K562 (cell line): ENCODE results near the gene ABCD3. TPM values are rescaled to one million over a fixed set of nuclear protein-coding genes. Genes with fewer than 3 reads are reported as not detected.

Source experiments
- ATAC-seq: fragments of 200-7000 bp; cut with Tn5 transposase; 3 replicates; pipeline ENCODE4 v1.9.1; 2020; ENCODE audit warnings: moderate library complexity
- BruUV-seq: library from RNA; stranded (reverse); fragments of 400-500 nt; replicated peaks from 2 replicates; lab custom pipeline; 2021; lab: Mats Ljungman, UMichigan
- CTCF ChIA-PET: fragments of 300-600 bp; formaldehyde crosslinking; extraction: SDS; loops from one replicate; lab custom pipeline; 2021; ENCODE audit warnings: low intra/inter-chr PET ratio; lab: Yijun Ruan, JAX
- POLR2A ChIA-PET: fragments of 300-600, 350-650 bp; sonication (Branson Sonifier 250); formaldehyde crosslinking; extraction: SDS; loops from one replicate; lab custom pipeline; 2021; ENCODE audit warnings: antibody characterized with exemption, inconsistent platforms; lab: Yijun Ruan, JAX
- DNase-seq, 4 experiments: peaks; one replicate each; pipeline versions ENCODE4 v3.0.0 to v3.0.0-alpha.2; 2011 to 2018; ENCODE audit warnings: low spot score in 3 of 4, mixed read lengths in 3 of 4; ENCODE audit errors: extremely low read depth in 1 of 4
- FAIRE-seq: peaks from 2 replicates; lab custom pipeline; 2011; peaks lifted over from hg19 to GRCh38; lab: Jason Lieb, UNC
- H2AFZ ChIP-seq: 2 replicates; pipeline ENCODE4 v1.6.0; 2011; ENCODE audit warnings: low read depth, low read length, control low read depth, inconsistent platforms
- H3K27ac ChIP-seq: fragments of 200-600 bp; 3 replicates; pipeline ENCODE4 v1.8.0; 2011; ENCODE audit warnings: low read depth, mild to moderate bottlenecking, control low read depth, inconsistent platforms, low read length, moderate library complexity, mixed read lengths; ENCODE audit errors: extremely low read depth
- H3K27me3 ChIP-seq, 2 experiments: fragments of 300-600 bp in 1 of 2; 2 replicates in 1 of 2; 3 replicates in 1 of 2; pipeline versions ENCODE4 v1.6.0 to v1.8.0; 2011; ENCODE audit warnings: inconsistent platforms in 2 of 2, low read length in 2 of 2, mild to moderate bottlenecking in 1 of 2, mixed read lengths in 1 of 2, moderate library complexity in 1 of 2; ENCODE audit not compliant: control insufficient read depth in 2 of 2, insufficient read depth in 2 of 2
- H3K36me3 ChIP-seq: fragments of 300-600 bp; 3 replicates; pipeline ENCODE4 v1.8.0; 2011; ENCODE audit warnings: mild to moderate bottlenecking, low read length, inconsistent platforms; ENCODE audit not compliant: control insufficient read depth, insufficient read depth
- H3K4me1 ChIP-seq, 2 experiments: fragments of 200-600 bp in 1 of 2; replicated peaks in 1 of 2; 2 replicates in 1 of 2; 3 replicates in 1 of 2; pipeline versions ENCODE4 v1.5.1 to v1.8.0; 2011; ENCODE audit warnings: inconsistent platforms in 2 of 2, low read length in 2 of 2, mild to moderate bottlenecking in 1 of 2, mixed read lengths in 1 of 2, moderate library complexity in 1 of 2; ENCODE audit not compliant: control insufficient read depth in 2 of 2, insufficient read depth in 2 of 2
- H3K4me2 ChIP-seq: 2 replicates; pipeline ENCODE4 v1.6.1; 2011; ENCODE audit warnings: low read length, control low read depth, inconsistent platforms, mixed read lengths; ENCODE audit not compliant: insufficient read depth
- H3K4me3 ChIP-seq: fragments of 200-600 bp; sonication (generic), shearing (Covaris generic); 2 replicates; pipeline ENCODE4 v1.5.1; 2016; ENCODE audit warnings: control low read depth, inconsistent platforms
- H3K79me2 ChIP-seq: fragments of 200-600 bp; 3 replicates; pipeline ENCODE4 v1.8.0; 2011; ENCODE audit warnings: low read length, inconsistent platforms; ENCODE audit not compliant: control insufficient read depth, insufficient read depth
- H3K9ac ChIP-seq, 2 experiments: 2 replicates each; pipeline versions ENCODE4 v1.6.0 to v1.6.1; 2011; ENCODE audit warnings: low read depth in 2 of 2, low read length in 2 of 2, control low read depth in 1 of 2, inconsistent platforms in 1 of 2, mild to moderate bottlenecking in 1 of 2, mixed read lengths in 1 of 2; ENCODE audit not compliant: insufficient read depth in 1 of 2
- H3K9me1 ChIP-seq: one replicate; pipeline ENCODE4 v1.6.0; 2011; ENCODE audit warnings: inconsistent platforms, mild to moderate bottlenecking, low read length, moderate library complexity; ENCODE audit not compliant: control insufficient read depth, insufficient read depth
- H3K9me3 ChIP-seq: replicated peaks from 2 replicates; pipeline ENCODE4 v1.5.1; 2011; ENCODE audit warnings: low read depth, low read length, inconsistent platforms; ENCODE audit not compliant: control insufficient read depth, insufficient read depth
- H4K20me1 ChIP-seq: replicated peaks from 2 replicates; pipeline ENCODE4 v1.6.1; 2011; ENCODE audit warnings: low read length, inconsistent platforms, mixed read lengths; ENCODE audit not compliant: control insufficient read depth, insufficient read depth
- CBX5 ChIP-seq: IDR thresholded peaks from 2 replicates; pipeline ENCODE4 v1.6.1; 2014; ENCODE audit warnings: low read depth, borderline replicate concordance
- EZH2 ChIP-seq: IDR thresholded peaks from 2 replicates; pipeline ENCODE4 v1.6.1; 2012; ENCODE audit warnings: low read depth, mild to moderate bottlenecking, inconsistent platforms, low read length, borderline replicate concordance
- FIP1L1 ChIP-seq: fragments of 200-400 bp; formaldehyde crosslinking; IDR thresholded peaks from 2 replicates; pipeline ENCODE4 v1.6.1; 2018; ENCODE audit warnings: mild to moderate bottlenecking, low read depth, low read length; ENCODE audit not compliant: poor library complexity, severe bottlenecking
- PHB ChIP-seq: fragments of 250-450 bp; sonication (Bioruptor Pico); IDR thresholded peaks from 2 replicates; pipeline ENCODE4 v1.5.0; 2021
- TGIF2 ChIP-seq: sonication (generic); formaldehyde crosslinking; IDR thresholded peaks from 2 replicates; pipeline ENCODE4 v1.8.1; 2022; ENCODE audit warnings: mild to moderate bottlenecking, missing genetic modification reagents, moderate library complexity
- ZNF184 ChIP-seq: sonication (generic); formaldehyde crosslinking; IDR thresholded peaks from 2 replicates; pipeline ENCODE4 v1.5.0; 2020; ENCODE audit warnings: missing genetic modification reagents
- ZNF23 ChIP-seq: fragments of 250-450 bp; sonication (Bioruptor Pico); IDR thresholded peaks from 2 replicates; pipeline ENCODE4 v1.4.0; 2020; ENCODE audit warnings: mild to moderate bottlenecking
- ZNF584 ChIP-seq: fragments of 200-800 bp; sonication (Bioruptor generic); IDR thresholded peaks from 2 replicates; pipeline ENCODE4 v1.6.1; 2016; ENCODE audit warnings: low read depth, mild to moderate bottlenecking, missing genetic modification characterization, missing compliant biosample characterization
- WGBS: fragments of 100-300 bp; shearing (Covaris generic); methylation state at CpG from one replicate; pipeline ENCODE4 v1.1.6; 2016; ENCODE audit warnings: low coverage, mixed read lengths; ENCODE audit not compliant: insufficient coverage; ENCODE audit errors: missing lambda C conversion rate; 5-methylcytosine and 5-hydroxymethylcytosine counted together
- in situ Hi-C: fragments of 300-500 bp; cut with MboI; formaldehyde crosslinking; loops from 4 replicates; pipeline ENCODE4 v1.15.0; 2018; ENCODE audit warnings: inconsistent platforms, mixed read lengths
- intact Hi-C: fragments of 100-400 bp; cut with micrococcal nuclease; formaldehyde crosslinking; loops from 2 replicates; pipeline ENCODE4 v1.14.2; 2022
- polyA plus RNA-seq, 8 experiments: library from polyadenylated mRNA; depleted of rRNA in 4 of 8; stranded (reverse) in 5 of 8; unstranded in 3 of 8; fragments of >200 nt; fragmentation: Nextera tagmentation in 2 of 8; fragmentation: Illumina TruSeq in 1 of 8; extraction: Ambion mirVana in 2 of 8; extraction: Trizol in 1 of 8; gene quantifications; 2 replicates each; pipeline versions ENCODE4 v1.2.1 to v1.2.3, GENCODE V29; 2011 to 2014; ENCODE audit warnings: inconsistent platforms in 1 of 8, missing spikeins in 1 of 8
- total RNA-seq, 7 experiments: library from RNA; depleted of rRNA in 6 of 7; stranded (reverse); fragments of >200 nt in 6 of 7; fragmentation: Illumina TruSeq in 2 of 7; extraction: Trizol in 2 of 7; gene quantifications; 2 replicates each; pipeline versions ENCODE4 v1.2.1 to v1.2.3, GENCODE V29; 2011 to 2021; ENCODE audit warnings: low replicate concordance in 1 of 7
- TF ChIP-seq, protein P1 (sequence below), 3 experiments: fragments of 200-800 bp in 1 of 3; fragments of 250-450 bp in 1 of 3; fragments of 450-650 bp in 1 of 3; sonication (Bioruptor Pico) in 1 of 3; sonication (Bioruptor generic) in 1 of 3; formaldehyde crosslinking in 1 of 3; IDR thresholded peaks; 2 replicates each; pipeline versions ENCODE4 v1.6.1 to v1.8.0; 2016 to 2022; ENCODE audit warnings: mild to moderate bottlenecking in 2 of 3, missing genetic modification characterization in 2 of 3, missing compliant biosample characterization in 1 of 3, moderate library complexity in 1 of 3
- TF ChIP-seq, protein P2 (sequence below): sonication (generic); formaldehyde crosslinking; IDR thresholded peaks from 2 replicates; pipeline ENCODE4 v1.8.0; 2023; ENCODE audit warnings: mild to moderate bottlenecking, missing genetic modification reagents
- TF ChIP-seq, protein P3 (sequence below): sonication (generic); formaldehyde crosslinking; IDR thresholded peaks from 2 replicates; pipeline ENCODE4 v1.8.1; 2023; ENCODE audit warnings: mild to moderate bottlenecking, missing genetic modification reagents
- TF ChIP-seq, protein P4 (sequence below), 2 experiments: fragments of 250-450 bp in 1 of 2; fragments of 450-650 bp in 1 of 2; sonication (Bioruptor Pico) in 1 of 2; IDR thresholded peaks; 2 replicates each; pipeline versions ENCODE4 v1.6.1 to v1.8.0; 2016 to 2021; ENCODE audit warnings: mild to moderate bottlenecking in 2 of 2, moderate library complexity in 2 of 2, missing compliant biosample characterization in 1 of 2, missing genetic modification characterization in 1 of 2

Gene ABCD3
- total and polyA plus RNA-seq, 9 of the 15 experiments (the other 6 are each of a cell fraction or from before 2014, with no cell fraction given) = 11.0 to 30.7 (median 15.5) TPM

DNA sequence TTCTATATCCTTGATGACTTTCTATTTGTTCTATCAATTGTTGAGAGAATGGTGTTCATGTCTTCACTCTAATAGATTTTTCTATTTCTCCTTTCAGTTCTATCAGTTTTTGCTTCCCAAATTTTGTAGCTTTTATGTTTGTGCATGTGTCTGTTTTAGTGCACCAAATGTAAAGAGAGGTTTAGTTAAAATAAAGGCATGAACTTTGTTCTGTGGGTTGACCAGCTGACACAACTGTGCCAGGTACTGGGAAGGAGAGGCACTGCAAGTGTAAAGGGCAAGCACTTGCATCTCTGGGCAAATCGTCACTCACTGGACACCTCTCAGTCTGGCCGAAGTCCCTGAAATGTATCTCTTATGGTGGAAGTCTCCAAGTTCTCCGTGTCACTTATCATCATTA is 38.6 kb upstream of the ABCD3 start:
- no peak for ATAC-seq
- no peak for FAIRE-seq
- Histone ChIP-seq H3K4me3 (no peak overlapping the region), H3K36me3 (no peaks in the 10 kb centered on the region), H3K9me1 (no peaks in the 10 kb centered on the region), H4K20me1 (no peaks in the 10 kb centered on the region), H3K4me2 (no peak overlapping the region), H3K79me2 (no peaks in the 10 kb centered on the region), H3K27me3 (no peaks in the 10 kb centered on the region), H3K9ac (no peak overlapping the region), H3K4me1 (no peaks in the 10 kb centered on the region; a peak in 1 of 5 replicates), H2AFZ (no peak overlapping the region), H3K9me3 (no peaks in the 10 kb centered on the region), H3K27ac (no peak overlapping the region)
- 2% methylated on average over 3 of the region's 3 CpGs for WGBS
- no peak for DNase-seq
- intact Hi-C loops (no loop called here), in situ Hi-C loops (no loop called here)
- BruUV-seq = no TSS peak
- TF ChIP-seq, protein P1, sequence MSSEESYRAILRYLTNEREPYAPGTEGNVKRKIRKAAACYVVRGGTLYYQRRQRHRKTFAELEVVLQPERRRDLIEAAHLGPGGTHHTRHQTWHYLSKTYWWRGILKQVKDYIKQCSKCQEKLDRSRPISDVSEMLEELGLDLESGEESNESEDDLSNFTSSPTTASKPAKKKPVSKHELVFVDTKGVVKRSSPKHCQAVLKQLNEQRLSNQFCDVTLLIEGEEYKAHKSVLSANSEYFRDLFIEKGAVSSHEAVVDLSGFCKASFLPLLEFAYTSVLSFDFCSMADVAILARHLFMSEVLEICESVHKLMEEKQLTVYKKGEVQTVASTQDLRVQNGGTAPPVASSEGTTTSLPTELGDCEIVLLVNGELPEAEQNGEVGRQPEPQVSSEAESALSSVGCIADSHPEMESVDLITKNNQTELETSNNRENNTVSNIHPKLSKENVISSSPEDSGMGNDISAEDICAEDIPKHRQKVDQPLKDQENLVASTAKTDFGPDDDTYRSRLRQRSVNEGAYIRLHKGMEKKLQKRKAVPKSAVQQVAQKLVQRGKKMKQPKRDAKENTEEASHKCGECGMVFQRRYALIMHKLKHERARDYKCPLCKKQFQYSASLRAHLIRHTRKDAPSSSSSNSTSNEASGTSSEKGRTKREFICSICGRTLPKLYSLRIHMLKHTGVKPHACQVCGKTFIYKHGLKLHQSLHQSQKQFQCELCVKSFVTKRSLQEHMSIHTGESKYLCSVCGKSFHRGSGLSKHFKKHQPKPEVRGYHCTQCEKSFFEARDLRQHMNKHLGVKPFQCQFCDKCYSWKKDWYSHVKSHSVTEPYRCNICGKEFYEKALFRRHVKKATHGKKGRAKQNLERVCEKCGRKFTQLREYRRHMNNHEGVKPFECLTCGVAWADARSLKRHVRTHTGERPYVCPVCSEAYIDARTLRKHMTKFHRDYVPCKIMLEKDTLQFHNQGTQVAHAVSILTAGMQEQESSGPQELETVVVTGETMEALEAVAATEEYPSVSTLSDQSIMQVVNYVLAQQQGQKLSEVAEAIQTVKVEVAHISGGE (CRISPR knock-in tag; IDR thresholded peaks at IDR 0.05) = no peak
- TF ChIP-seq, protein P2, sequence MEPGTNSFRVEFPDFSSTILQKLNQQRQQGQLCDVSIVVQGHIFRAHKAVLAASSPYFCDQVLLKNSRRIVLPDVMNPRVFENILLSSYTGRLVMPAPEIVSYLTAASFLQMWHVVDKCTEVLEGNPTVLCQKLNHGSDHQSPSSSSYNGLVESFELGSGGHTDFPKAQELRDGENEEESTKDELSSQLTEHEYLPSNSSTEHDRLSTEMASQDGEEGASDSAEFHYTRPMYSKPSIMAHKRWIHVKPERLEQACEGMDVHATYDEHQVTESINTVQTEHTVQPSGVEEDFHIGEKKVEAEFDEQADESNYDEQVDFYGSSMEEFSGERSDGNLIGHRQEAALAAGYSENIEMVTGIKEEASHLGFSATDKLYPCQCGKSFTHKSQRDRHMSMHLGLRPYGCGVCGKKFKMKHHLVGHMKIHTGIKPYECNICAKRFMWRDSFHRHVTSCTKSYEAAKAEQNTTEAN (CRISPR knock-in tag) = no peak
- TF ChIP-seq TGIF2 (CRISPR knock-in tag) = no peak
- TF ChIP-seq, protein P3, sequence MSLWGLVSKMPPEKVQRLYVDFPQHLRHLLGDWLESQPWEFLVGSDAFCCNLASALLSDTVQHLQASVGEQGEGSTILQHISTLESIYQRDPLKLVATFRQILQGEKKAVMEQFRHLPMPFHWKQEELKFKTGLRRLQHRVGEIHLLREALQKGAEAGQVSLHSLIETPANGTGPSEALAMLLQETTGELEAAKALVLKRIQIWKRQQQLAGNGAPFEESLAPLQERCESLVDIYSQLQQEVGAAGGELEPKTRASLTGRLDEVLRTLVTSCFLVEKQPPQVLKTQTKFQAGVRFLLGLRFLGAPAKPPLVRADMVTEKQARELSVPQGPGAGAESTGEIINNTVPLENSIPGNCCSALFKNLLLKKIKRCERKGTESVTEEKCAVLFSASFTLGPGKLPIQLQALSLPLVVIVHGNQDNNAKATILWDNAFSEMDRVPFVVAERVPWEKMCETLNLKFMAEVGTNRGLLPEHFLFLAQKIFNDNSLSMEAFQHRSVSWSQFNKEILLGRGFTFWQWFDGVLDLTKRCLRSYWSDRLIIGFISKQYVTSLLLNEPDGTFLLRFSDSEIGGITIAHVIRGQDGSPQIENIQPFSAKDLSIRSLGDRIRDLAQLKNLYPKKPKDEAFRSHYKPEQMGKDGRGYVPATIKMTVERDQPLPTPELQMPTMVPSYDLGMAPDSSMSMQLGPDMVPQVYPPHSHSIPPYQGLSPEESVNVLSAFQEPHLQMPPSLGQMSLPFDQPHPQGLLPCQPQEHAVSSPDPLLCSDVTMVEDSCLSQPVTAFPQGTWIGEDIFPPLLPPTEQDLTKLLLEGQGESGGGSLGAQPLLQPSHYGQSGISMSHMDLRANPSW (CRISPR knock-in tag) = no peak
- no peak for TF ChIP-seq ZNF23 (CRISPR knock-in tag)
- no peak for TF ChIP-seq PHB (CRISPR knock-in tag)
- no peak for TF ChIP-seq CBX5
- TF ChIP-seq FIP1L1 = no peak
- no peak for TF ChIP-seq EZH2
- TF ChIP-seq ZNF584 (CRISPR knock-in tag) = no peak
- TF ChIP-seq ZNF184 = no peak
- TF ChIP-seq, protein P4, sequence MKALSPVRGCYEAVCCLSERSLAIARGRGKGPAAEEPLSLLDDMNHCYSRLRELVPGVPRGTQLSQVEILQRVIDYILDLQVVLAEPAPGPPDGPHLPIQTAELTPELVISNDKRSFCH (CRISPR knock-in tag; IDR thresholded peaks at IDR 0.05) = no peak
- TF ChIP-seq, protein P4 (tag; IDR thresholded peaks at IDR 0.05) = no peak
- ChIA-PET CTCF (no interaction called here), POLR2A (no interaction called here)
